Measurements from ENCODE around the gene SCFD2. TPM values are rescaled to one million over a fixed set of nuclear protein-coding genes. Genes with fewer than 3 reads are reported as not detected.

SCFD2 gene
- total and polyA plus RNA-seq, 2 donors (not counting 3 experiments of a cell fraction or from before 2014, with no cell fraction given) = 12.3 to 22.8 TPM

- H2AFZ ChIP-seq (ENCODE audit: low read depth, low read length) = no peak overlapping the region
- DNase-seq (ENCODE audit: low read depth, low spot score) (no peak), FAIRE-seq (no peak)
- no peak overlapping the region for H3K9ac ChIP-seq (replicated peaks; ENCODE audit: extremely low read depth, insufficient read depth, low read length)
- TF ChIP-seq JUN (IDR thresholded peaks at IDR 0.05; ENCODE audit: borderline replicate concordance, insufficient read depth, insufficient read length, low read depth) = no peak
- no peak for TF ChIP-seq MYC (IDR thresholded peaks at IDR 0.05; ENCODE audit: low read depth, low read length)
- TF ChIP-seq MAX (IDR thresholded peaks at IDR 0.05; ENCODE audit: insufficient read depth, insufficient read length) = no peak
- TF ChIP-seq EZH2 (IDR thresholded peaks at IDR 0.05; ENCODE audit: borderline replicate concordance, low read depth, low read length, severe bottlenecking) = no peak
- TF ChIP-seq GATA2 (IDR thresholded peaks at IDR 0.05; ENCODE audit: insufficient read depth, insufficient read length, low read depth, low read length) = no peak
- no peak for TF ChIP-seq POLR2A (IDR thresholded peaks at IDR 0.05; ENCODE audit: low read depth, low read length)
- no peak for TF ChIP-seq POLR2AphosphoS5 (IDR thresholded peaks at IDR 0.05; ENCODE audit: insufficient read depth, low read depth, low read length)
- no peak overlapping the region for H3K4me3 ChIP-seq (replicated peaks in 1 of 3; ENCODE audit: insufficient read depth in 1 of 3, low read depth in 1 of 3, low read length in 3 of 3)
- H3K9me1 ChIP-seq (replicated peaks; ENCODE audit: control insufficient read depth, extremely low read depth, insufficient read depth, low read length) = no peaks in the 10 kb centered on the region
- no peaks in the 10 kb centered on the region for H3K27me3 ChIP-seq (ENCODE audit: control insufficient read depth in 2 of 2, insufficient read depth in 2 of 2, low read length in 2 of 2)
- H4K20me1 ChIP-seq (replicated peaks; ENCODE audit: control insufficient read depth, extremely low read depth, insufficient read depth, low read length) = no peaks in the 10 kb centered on the region
- H3K79me2 ChIP-seq (ENCODE audit: control insufficient read depth, insufficient read depth, low read length) = no peaks in the 10 kb centered on the region
- H3K27ac ChIP-seq (ENCODE audit: insufficient read depth, low read depth, low read length) = no peak overlapping the region
- no peak overlapping the region for H3K4me2 ChIP-seq (ENCODE audit: insufficient read depth, low read length)
- no peaks in the 10 kb centered on the region for H3K9me3 ChIP-seq (replicated peaks; ENCODE audit: control insufficient read depth, insufficient read depth, low read length)
- CTCF ChIA-PET = interaction anchor here (0.6 kb wide), 1 partner anchor 1186 kb away, joined by 3 read pairs; no protein-coding TSS in a partner anchor
- H3K36me3 ChIP-seq (ENCODE audit: control insufficient read depth in 2 of 2, extremely low read depth in 1 of 2, insufficient read depth in 2 of 2, low read length in 2 of 2) = no peaks in the 10 kb centered on the region
- H3K4me1 ChIP-seq (ENCODE audit: control insufficient read depth, extremely low read depth, insufficient read depth, low read length) = no peaks in the 10 kb centered on the region
- POLR2A ChIA-PET = no interaction called here
- dilution Hi-C loops (cut with MboI; ENCODE audit: extremely low pct_ligation_motif_present, low sequenced_read_pairs) (no loop called here), intact Hi-C loops (cut with micrococcal nuclease) (no loop called here)
- BruUV-seq (replicated peaks) = no TSS peak
These were observed 339.6 kb downstream of the SCFD2 start for GRCh38 chr4:53026233-53026632.

- POLR2A ChIA-PET = no interaction called here
These were observed 342.1 kb downstream of the SCFD2 start for GRCh38 chr4:53023677-53024299.

More at GRCh38 chr4:53023677-53024299, 342.1 kb downstream of the SCFD2 start:
- DNase-seq (ENCODE audit: low read depth, low spot score) = no peak
- Histone ChIP-seq H3K9me1 (replicated peaks; ENCODE audit: control insufficient read depth, extremely low read depth, insufficient read depth, low read length) (no peaks in the 10 kb centered on the region), H3K4me1 (ENCODE audit: control insufficient read depth, extremely low read depth, insufficient read depth, low read length) (peaks cover 6% of the 10 kb centered on the region), H3K9me3 (replicated peaks; ENCODE audit: control insufficient read depth, insufficient read depth, low read length) (no peaks in the 10 kb centered on the region), H3K4me2 (ENCODE audit: insufficient read depth, low read length) (no peak overlapping the region), H2AFZ (ENCODE audit: low read depth, low read length) (no peak overlapping the region), H3K79me2 (ENCODE audit: control insufficient read depth, insufficient read depth, low read length) (no peaks in the 10 kb centered on the region), H3K27ac (ENCODE audit: insufficient read depth, low read depth, low read length) (no peak overlapping the region), H3K4me3 (replicated peaks in 1 of 3; ENCODE audit: insufficient read depth in 1 of 3, low read depth in 1 of 3, low read length in 3 of 3) (no peak overlapping the region), H3K36me3 (ENCODE audit: control insufficient read depth in 2 of 2, extremely low read depth in 1 of 2, insufficient read depth in 2 of 2, low read length in 2 of 2) (no peaks in the 10 kb centered on the region), H4K20me1 (replicated peaks; ENCODE audit: control insufficient read depth, extremely low read depth, insufficient read depth, low read length) (no peaks in the 10 kb centered on the region), H3K27me3 (ENCODE audit: control insufficient read depth in 2 of 2, insufficient read depth in 2 of 2, low read length in 2 of 2) (no peaks in the 10 kb centered on the region), H3K9ac (replicated peaks; ENCODE audit: extremely low read depth, insufficient read depth, low read length) (no peak overlapping the region)
- intact Hi-C loops (cut with micrococcal nuclease) (no loop called here), dilution Hi-C loops (cut with MboI; ENCODE audit: extremely low pct_ligation_motif_present, low sequenced_read_pairs) (no loop called here)
- TF ChIP-seq CTCF (IDR thresholded peaks at IDR 0.05; ENCODE audit: extremely low read depth in 1 of 2, insufficient read depth in 1 of 2, low read depth in 1 of 2, low read length in 2 of 2) (no peak), EZH2 (IDR thresholded peaks at IDR 0.05; ENCODE audit: borderline replicate concordance, low read depth, low read length, severe bottlenecking) (no peak), MYC (IDR thresholded peaks at IDR 0.05; ENCODE audit: low read depth, low read length) (no peak), GATA2 (IDR thresholded peaks at IDR 0.05; ENCODE audit: insufficient read depth, insufficient read length, low read depth, low read length) (no peak), JUN (IDR thresholded peaks at IDR 0.05; ENCODE audit: borderline replicate concordance, insufficient read depth, insufficient read length, low read depth) (no peak), FOS (IDR thresholded peaks at IDR 0.05; ENCODE audit: borderline replicate concordance, insufficient read depth, low read length) (no peak), POLR2AphosphoS5 (IDR thresholded peaks at IDR 0.05; ENCODE audit: insufficient read depth, low read depth, low read length) (no peak), MAX (IDR thresholded peaks at IDR 0.05; ENCODE audit: insufficient read depth, insufficient read length) (no peak), POLR2A (IDR thresholded peaks at IDR 0.05; ENCODE audit: low read depth, low read length) (no peak)
- no TSS peak for BruUV-seq (replicated peaks)
- CTCF ChIA-PET = interaction anchor here (0.9 to 1.5 kb wide), 3 partner anchors 21 to 1210 kb away, joined by 3 to 8 read pairs (median 3); no protein-coding TSS in a partner anchor
- FAIRE-seq = no peak
